CD4-positive, alpha-beta T cell (primary cell): ENCODE results near the gene DISP3. TPM values are rescaled to one million over a fixed set of nuclear protein-coding genes. Genes with fewer than 3 reads are reported as not detected.
"Not testable (repeated sequence)": the region's sequence is repeated elsewhere in the genome, so short reads cannot be mapped to it uniquely, and the experiment has no call there.

ENCODE experiments used
- ATAC-seq: fragments of 200-7000 bp; cut with Tn5 transposase; one replicate; pipeline ENCODE4 v1.10.0; 2022; ENCODE audit warnings: mild to moderate bottlenecking; ENCODE audit not compliant: poor library complexity
- CTCF ChIA-PET: fragments of 350-600 bp; sonication (Branson Sonifier 250); formaldehyde crosslinking; loops from one replicate; lab custom pipeline; 2021; ENCODE audit warnings: antibody characterized with exemption, inconsistent platforms; lab: Charles Lee
- POLR2A ChIA-PET: fragments of 350-600 bp; sonication (Branson Sonifier 250); formaldehyde crosslinking; loops from one replicate; lab custom pipeline; 2021; ENCODE audit warnings: antibody characterized with exemption, inconsistent platforms; lab: Charles Lee
- DNase-seq, 14 experiments: peaks; one replicate each; pipeline ENCODE4 v3.0.0-alpha.2; 2013 to 2020; ENCODE audit warnings: mixed read lengths in 2 of 14
- H3K27ac ChIP-seq, 2 donors: one replicate each; pipeline versions ENCODE4 v1.5.1 to v1.7.0; 2013; ENCODE audit warnings: low read length in 2 of 2, low read depth in 1 of 2, mild to moderate bottlenecking in 1 of 2
- H3K27me3 ChIP-seq, 2 experiments: 1 replicate in 1 of 2; 2 replicates in 1 of 2; pipeline versions ENCODE4 v1.6.1 to v1.7.0; 2013; ENCODE audit warnings: low read length in 2 of 2, control low read depth in 1 of 2, mild to moderate bottlenecking in 1 of 2, moderate library complexity in 1 of 2; ENCODE audit not compliant: insufficient read depth in 2 of 2, control insufficient read depth in 1 of 2
- H3K36me3 ChIP-seq: one replicate; pipeline ENCODE4 v1.6.1; 2013; ENCODE audit warnings: low read length, control low read depth; ENCODE audit not compliant: insufficient read depth
- H3K4me1 ChIP-seq: one replicate; pipeline ENCODE4 v1.6.1; 2013; ENCODE audit warnings: low read length, control low read depth; ENCODE audit not compliant: insufficient read depth
- H3K4me3 ChIP-seq: one replicate; pipeline ENCODE4 v1.5.1; 2013; ENCODE audit warnings: mild to moderate bottlenecking, low read length, moderate library complexity
- H3K9me3 ChIP-seq, 2 experiments: 1 replicate in 1 of 2; 2 replicates in 1 of 2; pipeline versions ENCODE4 v1.6.1 to v1.7.0; 2013; ENCODE audit warnings: low read length in 2 of 2, mild to moderate bottlenecking in 2 of 2, control low read depth in 1 of 2, moderate library complexity in 1 of 2; ENCODE audit not compliant: control insufficient read depth in 1 of 2, insufficient read depth in 1 of 2
- H3K27ac Mint-ChIP-seq: one replicate; pipeline ENCODE4 v1.8.0; 2020; ENCODE audit warnings: mixed read lengths
- H3K27me3 Mint-ChIP-seq: one replicate; pipeline ENCODE4 v1.8.0; 2021; ENCODE audit warnings: mixed read lengths
- H3K36me3 Mint-ChIP-seq: one replicate; pipeline ENCODE4 v1.8.0; 2021; ENCODE audit warnings: low read depth, mixed read lengths
- H3K4me1 Mint-ChIP-seq: one replicate; pipeline ENCODE4 v1.8.0; 2021; ENCODE audit warnings: low read depth, mixed read lengths
- H3K4me3 Mint-ChIP-seq: one replicate; pipeline ENCODE4 v1.8.0; 2020; ENCODE audit warnings: mild to moderate bottlenecking, mixed read lengths
- H3K9me3 Mint-ChIP-seq: one replicate; pipeline ENCODE4 v1.8.0; 2020; ENCODE audit warnings: mixed read lengths
- CTCF ChIP-seq: fragments of 200-600 bp; IDR thresholded peaks from one replicate; pipeline ENCODE4 v1.8.0; 2022; ENCODE audit warnings: antibody characterized with exemption, mild to moderate bottlenecking
- intact Hi-C, 2 experiments: fragments of 100-400 bp; cut with DNase I in 1 of 2; cut with micrococcal nuclease in 1 of 2; formaldehyde crosslinking; loops; one replicate each; pipeline versions ENCODE4 v1.15.1 to v1.9.0; 2023 to 2025; cut with DNase I, micrococcal nuclease
- total RNA-seq, 174 experiments: library from RNA in 2 of 174; stranded (reverse) in 2 of 174; gene quantifications; one replicate each; pipeline ENCODE4 v1.2.3 and lab custom pipeline; 2021 to 2026

Gene DISP3
- total RNA-seq, 2 experiments from 2014 or later = 0.55 to 0.56 TPM

GRCh38 chr1:11579506-11579905, 100.6 kb downstream of the DISP3 start:
- H3K9me3 Mint-ChIP-seq = no peaks in the 10 kb centered on the region
- Histone ChIP-seq H3K4me3 (no peak overlapping the region), H3K36me3 (no peaks in the 10 kb centered on the region), H3K4me1 (no peaks in the 10 kb centered on the region), H3K9me3 (no peaks in the 10 kb centered on the region), H3K27ac (no peak overlapping the region), H3K27me3 (peaks cover 0 to 8% of the 10 kb centered on the region in 2 experiments)
- no peaks in the 10 kb centered on the region for H3K4me1 Mint-ChIP-seq
- intact Hi-C loops = no loop called here
- DNase-seq (no peak), ATAC-seq (no peak)
- no peak overlapping the region for H3K27ac Mint-ChIP-seq
- ChIA-PET CTCF (no interaction called here), POLR2A (no interaction called here)
- H3K4me3 Mint-ChIP-seq = no peak overlapping the region
- no peak for TF ChIP-seq CTCF
- H3K36me3 Mint-ChIP-seq = no peaks in the 10 kb centered on the region
- H3K27me3 Mint-ChIP-seq = peaks cover 32% of the 10 kb centered on the region

- H3K36me3 Mint-ChIP-seq, H3K4me1 ChIP-seq, H3K9me3 Mint-ChIP-seq, POLR2A ChIA-PET, H3K27ac ChIP-seq, H3K4me1 Mint-ChIP-seq, H3K4me3 ChIP-seq, intact Hi-C loops, H3K36me3 ChIP-seq, CTCF ChIA-PET, ATAC-seq, H3K27me3 ChIP-seq, DNase-seq, H3K9me3 ChIP-seq, H3K27ac Mint-ChIP-seq, H3K4me3 Mint-ChIP-seq: not testable (repeated sequence)
- peaks cover 35% of the 10 kb centered on the region for H3K27me3 Mint-ChIP-seq
Observed at GRCh38 chr1:11580049-11580448, 101.1 kb downstream of the DISP3 start.

GRCh38 chr1:11581445-11581991, 102.6 kb downstream of the DISP3 start:
- ChIA-PET CTCF (no interaction called here), POLR2A (no interaction called here)

More at GRCh38 chr1:11581445-11581991, 102.6 kb downstream of the DISP3 start:
- H3K27ac ChIP-seq = no peak overlapping the region
- no peak overlapping the region for H3K4me3 ChIP-seq
- H3K4me1 ChIP-seq = no peaks in the 10 kb centered on the region
- H3K36me3 ChIP-seq = no peaks in the 10 kb centered on the region
- no peaks in the 10 kb centered on the region for H3K4me1 Mint-ChIP-seq
- ATAC-seq (no peak), DNase-seq (no peak)
- peaks cover 0 to 8% of the 10 kb centered on the region in 2 experiments for H3K27me3 ChIP-seq
- no peaks in the 10 kb centered on the region for H3K36me3 Mint-ChIP-seq
- H3K27me3 Mint-ChIP-seq = peaks cover 40% of the 10 kb centered on the region
- H3K27ac Mint-ChIP-seq = no peak overlapping the region
- no peak overlapping the region for H3K4me3 Mint-ChIP-seq
- TF ChIP-seq CTCF = no peak
- no peaks in the 10 kb centered on the region for H3K9me3 Mint-ChIP-seq
- intact Hi-C loops = no loop called here
- H3K9me3 ChIP-seq = no peaks in the 10 kb centered on the region
